Fibroblast of lung (primary cell): Measurements from ENCODE around the gene WASL.

Source experiments
- EZH2 ChIP-seq: IDR thresholded peaks from 2 replicates; pipeline ENCODE4 v1.5.1; 2012; ENCODE audit warnings: low read length, control low read depth, mild to moderate bottlenecking; ENCODE audit errors: missing control alignments
- TF ChIP-seq, protein P1 (sequence below), 2 donors: IDR thresholded peaks in 1 of 2; conservative IDR thresholded peaks in 1 of 2; 1 replicate in 1 of 2; 2 replicates in 1 of 2; pipeline ENCODE4 v1.5.1; 2011 to 2012; ENCODE audit warnings: low read length in 2 of 2, control low read depth in 1 of 2, inconsistent platforms in 1 of 2, low read depth in 1 of 2, mild to moderate bottlenecking in 1 of 2

- TF ChIP-seq, protein P1, sequence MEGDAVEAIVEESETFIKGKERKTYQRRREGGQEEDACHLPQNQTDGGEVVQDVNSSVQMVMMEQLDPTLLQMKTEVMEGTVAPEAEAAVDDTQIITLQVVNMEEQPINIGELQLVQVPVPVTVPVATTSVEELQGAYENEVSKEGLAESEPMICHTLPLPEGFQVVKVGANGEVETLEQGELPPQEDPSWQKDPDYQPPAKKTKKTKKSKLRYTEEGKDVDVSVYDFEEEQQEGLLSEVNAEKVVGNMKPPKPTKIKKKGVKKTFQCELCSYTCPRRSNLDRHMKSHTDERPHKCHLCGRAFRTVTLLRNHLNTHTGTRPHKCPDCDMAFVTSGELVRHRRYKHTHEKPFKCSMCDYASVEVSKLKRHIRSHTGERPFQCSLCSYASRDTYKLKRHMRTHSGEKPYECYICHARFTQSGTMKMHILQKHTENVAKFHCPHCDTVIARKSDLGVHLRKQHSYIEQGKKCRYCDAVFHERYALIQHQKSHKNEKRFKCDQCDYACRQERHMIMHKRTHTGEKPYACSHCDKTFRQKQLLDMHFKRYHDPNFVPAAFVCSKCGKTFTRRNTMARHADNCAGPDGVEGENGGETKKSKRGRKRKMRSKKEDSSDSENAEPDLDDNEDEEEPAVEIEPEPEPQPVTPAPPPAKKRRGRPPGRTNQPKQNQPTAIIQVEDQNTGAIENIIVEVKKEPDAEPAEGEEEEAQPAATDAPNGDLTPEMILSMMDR (conservative IDR thresholded peaks at IDR 0.05 in 1 of 2, IDR thresholded peaks at IDR 0.05 in 1 of 2; ENCODE audit: low read depth in 1 of 2, low read length in 2 of 2): no peak
- TF ChIP-seq EZH2: no peak
These were observed 31.1 kb downstream of the WASL start for GRCh38 chr7:123717689-123718088.
